Effector CD4-positive, alpha-beta T cell (primary cell): ENCODE data around the gene PLCB4.

Experiments used
- DNase-seq: peaks from one replicate; pipeline ENCODE4 v3.0.0-alpha.2; 2020

Gene PLCB4

GRCh38 chr20:9286501-9287461 is 217.9 kb downstream of the PLCB4 start:
- no peak for DNase-seq

- DNase-seq = no peak
Observed at GRCh38 chr20:9287826-9288225, 218.9 kb downstream of the PLCB4 start.

- no peak for DNase-seq
Observed at GRCh38 chr20:9290331-9290730, 221.4 kb downstream of the PLCB4 start.

GRCh38 chr20:9293145-9293544 is 224.3 kb downstream of the PLCB4 start:
- no peak for DNase-seq

- DNase-seq = no peak
Observed at GRCh38 chr20:9294041-9294440, 225.2 kb downstream of the PLCB4 start.

- DNase-seq = no peak
Observed at GRCh38 chr20:9298906-9299305, 230.0 kb downstream of the PLCB4 start.

- no peak for DNase-seq
Observed at GRCh38 chr20:9300080-9300479, 231.2 kb downstream of the PLCB4 start.

GRCh38 chr20:9300534-9300933 is 231.6 kb downstream of the PLCB4 start:
- no peak for DNase-seq

GRCh38 chr20:9301129-9302090 is 232.5 kb downstream of the PLCB4 start:
- DNase-seq = no peak

GRCh38 chr20:9302091-9302462 is 233.2 kb downstream of the PLCB4 start:
- DNase-seq = no peak

- no peak for DNase-seq
Observed at GRCh38 chr20:9306521-9306920, 237.6 kb downstream of the PLCB4 start.

- no peak for DNase-seq
Observed at GRCh38 chr20:9308056-9308455, 239.2 kb downstream of the PLCB4 start.

GRCh38 chr20:9311132-9311531 is 242.2 kb downstream of the PLCB4 start:
- DNase-seq = no peak

GRCh38 chr20:9319687-9320384 is 250.9 kb downstream of the PLCB4 start:
- no peak for DNase-seq

GRCh38 chr20:9321007-9321406 is 252.1 kb downstream of the PLCB4 start:
- no peak for DNase-seq

- DNase-seq = no peak
Observed at GRCh38 chr20:9322661-9323060, 253.8 kb downstream of the PLCB4 start.

- DNase-seq = no peak
Observed at GRCh38 chr20:9323622-9324021, 254.7 kb downstream of the PLCB4 start.

- no peak for DNase-seq
Observed at GRCh38 chr20:9329355-9330101, 260.6 kb downstream of the PLCB4 start.

GRCh38 chr20:9330151-9330550 is 261.3 kb downstream of the PLCB4 start:
- no peak for DNase-seq

GRCh38 chr20:9331707-9332435 is 263.0 kb downstream of the PLCB4 start:
- DNase-seq = no peak

- DNase-seq = no peak
Observed at GRCh38 chr20:9332791-9333479, 264.0 kb downstream of the PLCB4 start.
